ENCODE results near the gene REPS1.
"Not testable (repeated sequence)": the region's sequence is repeated elsewhere in the genome, so short reads cannot be mapped to it uniquely, and the experiment has no call there.

Gene REPS1

GRCh38 chr6:138987643-138988468 lies at the start of gene REPS1:
Gene REPS1 (minus strand): TSS chr6:138988253. CDS start chr6:138987682, 571 bp downstream.
- DNase-seq (ENCODE audit: low read depth, low spot score) = peak; percentile 66

- DNase-seq (ENCODE audit: low read depth, low spot score) = no peak
These were observed 49.4 kb upstream of the REPS1 start for GRCh38 chr6:139037490-139037889.

- no peak for DNase-seq (ENCODE audit: low read depth, low spot score)
These were observed 42.3 kb upstream of the REPS1 start for GRCh38 chr6:139030228-139030963.

GRCh38 chr6:139029470-139030227 lies 41.6 kb upstream of the REPS1 start:
- no peak for DNase-seq (ENCODE audit: low read depth, low spot score)

GRCh38 chr6:139028658-139029469 lies 40.8 kb upstream of the REPS1 start, which contains the start of gene ABRACL:
Gene ABRACL (plus strand): TSS chr6:139028745. CDS start chr6:139034161, 5,416 bp downstream.
- no peak for DNase-seq (ENCODE audit: low read depth, low spot score)

GRCh38 chr6:139028215-139028657 lies 40.2 kb upstream of the REPS1 start:
- no peak for DNase-seq (ENCODE audit: low read depth, low spot score)

- DNase-seq (ENCODE audit: low read depth, low spot score) = no peak
These were observed 39.6 kb upstream of the REPS1 start for GRCh38 chr6:139027620-139028182.

- DNase-seq (ENCODE audit: low read depth, low spot score) = not testable (repeated sequence)
These were observed 37.4 kb upstream of the REPS1 start for GRCh38 chr6:139025416-139025815.

GRCh38 chr6:139020689-139021088 lies 32.6 kb upstream of the REPS1 start:
- no peak for DNase-seq (ENCODE audit: low read depth, low spot score)

GRCh38 chr6:139019722-139020121 lies 31.7 kb upstream of the REPS1 start:
- DNase-seq (ENCODE audit: low read depth, low spot score) = no peak

- no peak for DNase-seq (ENCODE audit: low read depth, low spot score)
These were observed 29.2 kb upstream of the REPS1 start for GRCh38 chr6:139017227-139017626.

GRCh38 chr6:139016337-139017213 lies 28.5 kb upstream of the REPS1 start:
- DNase-seq (ENCODE audit: low read depth, low spot score) = no peak

GRCh38 chr6:139014945-139015344 lies 26.9 kb upstream of the REPS1 start:
- no peak for DNase-seq (ENCODE audit: low read depth, low spot score)

- DNase-seq (ENCODE audit: low read depth, low spot score) = no peak
These were observed 25.2 kb upstream of the REPS1 start for GRCh38 chr6:139013185-139013800.

- DNase-seq (ENCODE audit: low read depth, low spot score) = no peak
These were observed 23.9 kb upstream of the REPS1 start for GRCh38 chr6:139011980-139012379.

GRCh38 chr6:139010674-139011073 lies 22.6 kb upstream of the REPS1 start:
- DNase-seq (ENCODE audit: low read depth, low spot score) = no peak

GRCh38 chr6:139008117-139008516 lies 20.1 kb upstream of the REPS1 start:
- DNase-seq (ENCODE audit: low read depth, low spot score) = no peak

- no peak for DNase-seq (ENCODE audit: low read depth, low spot score)
These were observed 19.4 kb upstream of the REPS1 start for GRCh38 chr6:139007428-139007827.

- no peak for DNase-seq (ENCODE audit: low read depth, low spot score)
These were observed 18.4 kb upstream of the REPS1 start for GRCh38 chr6:139006477-139006876.

Data from brain pericyte (primary cell).